ENCODE data around the gene MYO1C. TPM values are rescaled to one million over a fixed set of nuclear protein-coding genes. Genes with fewer than 3 reads are reported as not detected.
"Not testable (repeated sequence)": the region's sequence is repeated elsewhere in the genome, so short reads cannot be mapped to it uniquely, and the experiment has no call there.

The MYO1C gene
- total and polyA plus RNA-seq, 12 donors, result 11.6 to 103 (median 71.3) TPM

GRCh38 chr17:1512351-1512750, 19.9 kb upstream of the MYO1C start:
- intact Hi-C loops (cut with DNase I), result loop anchor here (10.0 kb wide), 2 partner anchors 148 to 238 kb away; partner anchors contain the start of genes BHLHA9 (in 1 of the 2) and TRARG1 (in 1 of the 2)
- H3K27ac ChIP-seq, result peak overlapping the region in 2 of 5 donors; percentile 63 to 80
- DNase-seq, result no peak
- peaks cover 11 to 37% of the 10 kb centered on the region in 2 donors for H3K4me1 ChIP-seq (replicated peaks in 1 of 2)
- H3K4me3 ChIP-seq, result no peak overlapping the region
- TF ChIP-seq CTCF (IDR thresholded peaks at IDR 0.05), result no peak
- TF ChIP-seq POLR2A (IDR thresholded peaks at IDR 0.05), result no peak
- H3K27me3 ChIP-seq, result no peaks in the 10 kb centered on the region
- WGBS, 4 donors, result 83 to 86% (median 86%) methylated on average over 2 of the region's 2 CpGs
- no peaks in the 10 kb centered on the region for H3K9me3 ChIP-seq (replicated peaks in 1 of 3)
- H3K36me3 ChIP-seq (replicated peaks in 1 of 2), result peaks cover 0 to 24% of the 10 kb centered on the region in 2 donors

GRCh38 chr17:1511756-1512321, 19.4 kb upstream of the MYO1C start:
- TF ChIP-seq CTCF (IDR thresholded peaks at IDR 0.05) (no peak), POLR2A (IDR thresholded peaks at IDR 0.05) (no peak)
- peaks cover 0 to 28% of the 10 kb centered on the region in 2 donors for H3K36me3 ChIP-seq (replicated peaks in 1 of 2)
- H3K9me3 ChIP-seq (replicated peaks in 1 of 3), result no peaks in the 10 kb centered on the region
- intact Hi-C loops (cut with DNase I), result loop anchor here (10.0 kb wide), 2 partner anchors 147 to 237 kb away; partner anchors contain the start of genes BHLHA9 (in 1 of the 2) and TRARG1 (in 1 of the 2)
- no peak overlapping the region for H3K4me3 ChIP-seq
- no peak for DNase-seq
- no peaks in the 10 kb centered on the region for H3K27me3 ChIP-seq
- 61 to 76% (median 65%) methylated on average over 7 of the region's 7 CpGs for WGBS, 4 donors
- peak overlapping the region in 2 of 5 donors; percentile 63 to 80 for H3K27ac ChIP-seq
- peaks cover 9 to 36% of the 10 kb centered on the region in 2 donors for H3K4me1 ChIP-seq (replicated peaks in 1 of 2)

GRCh38 chr17:1511290-1511689, 18.8 kb upstream of the MYO1C start:
- Histone ChIP-seq H3K27me3 (no peaks in the 10 kb centered on the region), H3K9me3 (replicated peaks in 1 of 3) (no peaks in the 10 kb centered on the region), H3K36me3 (replicated peaks in 1 of 2) (peaks cover 0 to 34% of the 10 kb centered on the region in 2 donors), H3K27ac (peak overlapping the region in 2 of 5 donors; percentile 63 to 80), H3K4me1 (replicated peaks in 1 of 2) (peaks cover 9 to 36% of the 10 kb centered on the region in 2 donors), H3K4me3 (no peak overlapping the region)
- peak in 1 of 7 donors; percentile 50 for DNase-seq
- intact Hi-C loops (cut with DNase I), result loop anchor here (10.0 kb wide), 2 partner anchors 146 to 236 kb away; partner anchors contain the start of genes BHLHA9 (in 1 of the 2) and TRARG1 (in 1 of the 2)
- 58 to 74% (median 66%) methylated on average over 6 to 11 of the region's 11 CpGs for WGBS, 4 donors
- no peak for TF ChIP-seq CTCF (IDR thresholded peaks at IDR 0.05)
- TF ChIP-seq POLR2A (IDR thresholded peaks at IDR 0.05), result no peak

GRCh38 chr17:1509290-1509881, 16.9 kb upstream of the MYO1C start:
- no peak overlapping the region for H3K27ac ChIP-seq
- intact Hi-C loops (cut with DNase I), result no loop called here
- TF ChIP-seq POLR2A (IDR thresholded peaks at IDR 0.05), result no peak
- H3K4me1 ChIP-seq (replicated peaks in 1 of 2), result peaks cover 0 to 21% of the 10 kb centered on the region in 2 donors
- 64 to 73% (median 71%) methylated on average over 5 to 7 of the region's 7 CpGs for WGBS, 4 donors
- peaks cover 0 to 35% of the 10 kb centered on the region in 2 donors for H3K36me3 ChIP-seq (replicated peaks in 1 of 2)
- DNase-seq, result no peak
- H3K4me3 ChIP-seq, result no peak overlapping the region
- no peaks in the 10 kb centered on the region for H3K9me3 ChIP-seq (replicated peaks in 1 of 3)
- H3K27me3 ChIP-seq, result no peaks in the 10 kb centered on the region

- Histone ChIP-seq H3K36me3 (replicated peaks in 1 of 2) (peaks cover 0 to 32% of the 10 kb centered on the region in 2 donors), H3K4me1 (replicated peaks in 1 of 2) (peaks cover 0 to 21% of the 10 kb centered on the region in 2 donors)
- intact Hi-C loops (cut with DNase I); H3K27ac ChIP-seq; H3K4me3 ChIP-seq; H3K27me3 ChIP-seq; DNase-seq; H3K9me3 ChIP-seq (replicated peaks in 1 of 3): not testable (repeated sequence)
- 83 to 93% (median 91%) methylated on average over 1 to 21 of the region's 25 CpGs for WGBS, 4 donors
These were observed 16.2 kb upstream of the MYO1C start for GRCh38 chr17:1508709-1509108.
